Common myeloid progenitor, CD34-positive (primary cell): ENCODE data around the gene BLOC1S4.

Experiments
- CTCF ChIA-PET: fragments of 350-600 bp; sonication (Branson Sonifier 250); formaldehyde crosslinking; loops from one replicate; lab custom pipeline; 2021; ENCODE audit warnings: antibody characterized with exemption; lab: Charles Lee
- POLR2A ChIA-PET: fragments of 350-600 bp; sonication (Branson Sonifier 250); formaldehyde crosslinking; loops from one replicate; lab custom pipeline; 2021; ENCODE audit warnings: antibody characterized with exemption; lab: Charles Lee
- DNase-seq, 3 donors: peaks; one replicate each; pipeline versions ENCODE4 v3.0.0 to v3.0.0-alpha.2; 2013
- H3K27ac ChIP-seq, 2 experiments: 1 replicate in 1 of 2; 2 replicates in 1 of 2; pipeline ENCODE4 v1.7.0; 2013; ENCODE audit warnings: inconsistent platforms in 2 of 2, low read length in 2 of 2, mild to moderate bottlenecking in 2 of 2, low read depth in 1 of 2, moderate library complexity in 1 of 2; ENCODE audit not compliant: severe bottlenecking in 2 of 2, insufficient read depth in 1 of 2, poor library complexity in 1 of 2
- H3K27me3 ChIP-seq, 5 experiments: replicated peaks in 2 of 5; 1 replicate in 3 of 5; 2 replicates in 2 of 5; pipeline versions ENCODE4 v1.6.1 to v1.7.0; 2013; ENCODE audit warnings: low read length in 4 of 5, mild to moderate bottlenecking in 2 of 5, moderate library complexity in 2 of 5, inconsistent platforms in 1 of 5; ENCODE audit not compliant: insufficient read depth in 5 of 5, control insufficient read depth in 4 of 5
- H3K36me3 ChIP-seq, 4 experiments: 1 replicate in 2 of 4; 2 replicates in 2 of 4; pipeline versions ENCODE4 v1.6.1 to v1.7.0; 2013; ENCODE audit warnings: low read length in 3 of 4, control low read depth in 1 of 4, mild to moderate bottlenecking in 1 of 4; ENCODE audit not compliant: control insufficient read depth in 4 of 4, insufficient read depth in 4 of 4
- H3K4me1 ChIP-seq, 4 experiments: 1 replicate in 3 of 4; 2 replicates in 1 of 4; pipeline versions ENCODE4 v1.6.1 to v1.7.1; 2013; ENCODE audit warnings: low read length in 3 of 4, mild to moderate bottlenecking in 3 of 4, control low read depth in 1 of 4, inconsistent platforms in 1 of 4, moderate library complexity in 1 of 4; ENCODE audit not compliant: control insufficient read depth in 4 of 4, insufficient read depth in 4 of 4; ENCODE audit errors: control extremely low read depth in 1 of 4
- H3K4me3 ChIP-seq, 7 experiments: 1 replicate in 4 of 7; 2 replicates in 3 of 7; pipeline versions ENCODE4 v1.5.1 to v1.7.0; 2013; ENCODE audit warnings: mild to moderate bottlenecking in 7 of 7, low read length in 6 of 7, moderate library complexity in 6 of 7, inconsistent platforms in 2 of 7, low read depth in 2 of 7, control low read depth in 1 of 7; ENCODE audit not compliant: insufficient read depth in 4 of 7, control insufficient read depth in 1 of 7; ENCODE audit errors: extremely low read depth in 1 of 7
- H3K9me3 ChIP-seq, 5 experiments: 1 replicate in 4 of 5; 2 replicates in 1 of 5; pipeline versions ENCODE4 v1.6.1 to v1.7.1; 2013; ENCODE audit warnings: low read length in 4 of 5, mild to moderate bottlenecking in 2 of 5, inconsistent platforms in 1 of 5, low read depth in 1 of 5, moderate library complexity in 1 of 5; ENCODE audit not compliant: control insufficient read depth in 4 of 5, insufficient read depth in 2 of 5; ENCODE audit errors: control extremely low read depth in 1 of 5
- WGBS: methylation state at CpG from one replicate; pipeline ENCODE4 v1.1.5; 2013; ENCODE audit not compliant: insufficient coverage; 5-methylcytosine and 5-hydroxymethylcytosine counted together

The BLOC1S4 gene

DNA sequence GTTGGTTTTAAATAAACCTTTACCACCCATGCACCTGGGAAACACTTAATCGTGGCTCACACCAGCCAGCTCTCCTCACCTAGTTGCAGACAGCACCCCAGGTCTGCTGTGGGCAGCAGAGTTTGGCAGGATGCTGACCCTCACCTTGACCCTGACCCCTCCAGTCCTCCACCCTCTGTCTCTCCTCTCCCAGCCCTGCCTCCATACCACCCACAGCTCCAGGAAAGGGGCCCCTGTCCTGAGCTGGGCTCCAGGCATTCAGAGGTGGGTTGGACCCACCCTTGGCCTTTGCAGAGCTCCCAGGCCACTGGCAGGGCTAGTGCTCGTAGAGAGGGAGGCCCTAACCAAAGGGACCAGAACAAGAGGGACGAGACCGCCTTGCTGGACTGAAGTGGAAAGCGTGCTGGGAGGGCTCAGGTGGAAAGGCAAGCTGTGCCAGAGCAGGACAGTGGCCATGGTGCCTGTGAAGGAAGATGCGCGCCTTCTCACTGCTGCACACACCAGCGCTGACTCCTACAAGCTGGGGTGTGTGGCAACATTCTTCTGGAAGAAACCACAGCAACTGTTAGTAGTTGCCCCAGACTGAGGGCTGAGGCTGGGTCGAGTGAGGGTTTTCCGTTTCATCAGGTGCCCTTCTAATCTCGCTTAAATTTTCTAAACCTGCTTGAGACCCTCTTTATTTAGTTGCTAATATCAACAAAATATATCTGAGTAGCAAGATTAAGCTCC is 32.9 kb upstream of the BLOC1S4 start:
- Histone ChIP-seq H3K36me3 (peaks cover 0 to 18% (median 6%) of the 10 kb centered on the region in 4 experiments), H3K9me3 (peaks cover 0 to 6% (median 5%) of the 10 kb centered on the region in 5 experiments), H3K27ac (no peak overlapping the region), H3K4me3 (no peak overlapping the region), H3K27me3 (no peaks in the 10 kb centered on the region), H3K4me1 (peaks cover 0 to 9% (median 0%) of the 10 kb centered on the region in 4 experiments)
- POLR2A ChIA-PET = no interaction called here
- DNase-seq = no peak
- WGBS = 100% methylated on average over 2 of the region's 11 CpGs
- CTCF ChIA-PET = interaction anchor here (0.6 to 3.2 kb wide), 3 partner anchors 8 to 29 kb away, joined by 3 to 13 read pairs (median 10); no protein-coding TSS in a partner anchor

- Histone ChIP-seq H3K27me3 (no peaks in the 10 kb centered on the region), H3K4me3 (no peak overlapping the region), H3K27ac (no peak overlapping the region), H3K9me3 (peaks cover 0 to 6% (median 3%) of the 10 kb centered on the region in 5 experiments), H3K4me1 (peaks cover 0 to 26% (median 14%) of the 10 kb centered on the region in 4 experiments), H3K36me3 (peaks cover 0 to 8% (median 3%) of the 10 kb centered on the region in 4 experiments)
- ChIA-PET POLR2A (no interaction called here), CTCF (interaction anchor here (2.4 kb wide), 1 partner anchor 9 kb away, joined by 13 read pairs; no protein-coding TSS in a partner anchor)
- DNase-seq = no peak
- 100% methylated on average over 9 of the region's 11 CpGs for WGBS
Measured at GRCh38 chr4:6684656-6685055, 31.3 kb upstream of the BLOC1S4 start.

DNA sequence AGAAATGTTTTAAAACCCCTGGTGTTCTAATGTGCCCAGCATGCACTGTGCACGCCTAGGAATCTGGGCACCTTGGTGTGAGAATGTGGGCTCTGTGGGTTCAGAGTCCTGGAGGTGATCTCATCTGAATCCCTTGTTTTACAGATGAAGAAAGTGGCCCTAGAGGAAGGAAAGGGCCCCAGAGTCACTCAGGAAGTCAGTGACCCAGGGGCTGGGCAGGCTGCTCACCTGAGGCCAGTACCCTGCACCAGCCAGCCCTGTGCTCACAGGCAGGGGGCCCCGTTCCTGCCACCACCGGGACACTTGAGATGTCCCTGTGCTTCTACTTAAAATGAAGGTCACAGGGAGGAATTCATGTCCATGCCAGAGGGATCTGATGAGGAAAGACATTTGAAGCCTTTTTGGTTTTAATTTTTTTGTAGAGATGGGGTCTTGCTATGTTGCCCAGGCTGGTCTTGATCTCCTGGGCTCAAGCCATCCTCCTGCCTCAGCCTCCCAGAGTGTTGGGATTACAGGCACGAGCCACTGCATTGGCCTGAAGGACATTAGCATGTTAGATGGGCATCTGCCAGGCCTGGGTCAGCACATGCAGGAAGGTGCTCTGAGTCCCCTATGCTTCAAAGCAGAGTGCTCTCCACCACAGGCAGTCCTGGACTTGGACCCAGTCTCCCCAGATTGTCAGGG is 29.7 kb upstream of the BLOC1S4 start:
- 97% methylated on average over 4 of the region's 4 CpGs for WGBS
- no peak overlapping the region for H3K27ac ChIP-seq

GRCh38 chr4:6687947-6688878 is 27.8 kb upstream of the BLOC1S4 start:
- H3K9me3 ChIP-seq = peaks cover 0 to 5% (median 0%) of the 10 kb centered on the region in 5 experiments
- H3K27ac ChIP-seq = peak overlapping the region in 1 of 2 experiments; percentile 38
- H3K4me3 ChIP-seq = no peak overlapping the region
- no peaks in the 10 kb centered on the region for H3K27me3 ChIP-seq
- peaks cover 0 to 47% (median 26%) of the 10 kb centered on the region in 4 experiments for H3K4me1 ChIP-seq
- ChIA-PET CTCF (interaction anchor here (1.2 to 1.7 kb wide), 5 partner anchors 12 to 25 kb away, joined by 3 to 6 read pairs (median 4); partner anchors contain the start of gene MRFAP1L1), POLR2A (no interaction called here)
- H3K36me3 ChIP-seq = no peaks in the 10 kb centered on the region
- 89% methylated on average over 19 of the region's 24 CpGs for WGBS
- no peak for DNase-seq

More for the DNA sequence above, 29.7 kb upstream of the BLOC1S4 start:
- ChIA-PET CTCF (interaction anchor here (0.9 to 1.6 kb wide), 3 partner anchors 13 to 31 kb away, joined by 3 to 5 read pairs (median 4); no protein-coding TSS in a partner anchor), POLR2A (interaction anchor here (1.2 kb wide), 1 partner anchor 12 kb away, joined by 4 read pairs; a partner anchor contains a TSS)
- H3K4me3 ChIP-seq = no peak overlapping the region
- H3K9me3 ChIP-seq = peaks cover 0 to 5% (median 0%) of the 10 kb centered on the region in 5 experiments
- no peaks in the 10 kb centered on the region for H3K27me3 ChIP-seq
- no peak for DNase-seq
- no peaks in the 10 kb centered on the region for H3K36me3 ChIP-seq
- peaks cover 0 to 41% (median 26%) of the 10 kb centered on the region in 4 experiments for H3K4me1 ChIP-seq

DNA sequence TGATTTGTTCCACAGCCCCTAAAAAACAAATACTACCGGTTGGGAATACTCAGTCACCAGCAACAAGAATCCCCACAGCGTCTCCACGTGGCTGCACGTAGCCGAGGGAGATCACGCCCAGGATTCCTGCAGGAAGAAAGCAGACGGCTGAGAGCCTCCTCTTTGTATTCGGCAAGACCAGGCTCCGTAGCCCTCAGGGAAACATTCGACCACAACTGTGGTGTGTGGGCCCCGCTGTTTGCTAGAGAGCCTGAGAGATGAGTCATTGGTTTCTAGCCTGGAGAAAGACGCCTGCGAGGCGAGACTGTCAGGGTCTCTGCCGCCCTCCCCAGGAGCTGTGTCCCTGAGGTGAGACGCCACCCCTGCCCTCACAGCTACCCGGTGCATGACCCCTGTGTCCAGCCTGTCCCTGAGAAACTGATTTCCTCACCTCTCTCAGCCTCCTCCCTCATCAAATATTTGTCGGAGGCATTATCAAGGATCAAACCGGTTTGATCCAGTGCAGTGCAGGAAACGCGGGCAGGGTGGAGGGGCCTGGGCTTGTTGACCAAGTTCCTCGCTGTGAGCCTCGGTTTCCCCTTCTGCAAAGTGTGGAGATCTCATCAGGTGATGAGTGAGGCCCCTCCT is 27.0 kb upstream of the BLOC1S4 start:
- Histone ChIP-seq H3K36me3 (no peaks in the 10 kb centered on the region), H3K9me3 (peaks cover 0 to 5% (median 0%) of the 10 kb centered on the region in 5 experiments), H3K4me1 (peaks cover 0 to 55% (median 26%) of the 10 kb centered on the region in 4 experiments), H3K4me3 (peak overlapping the region in 2 of 7 experiments; percentile 0 to 28), H3K27me3 (no peaks in the 10 kb centered on the region), H3K27ac (peak overlapping the region in 1 of 2 experiments; percentile 57)
- DNase-seq = peak; percentile 69 to 94 (median 91)
- WGBS = 17% methylated on average over 22 of the region's 23 CpGs
- POLR2A ChIA-PET = interaction anchor here (0.6 kb wide), 1 partner anchor 14 kb away, joined by 8 read pairs; no protein-coding TSS in a partner anchor
- CTCF ChIA-PET = interaction anchor here (0.8 to 2.5 kb wide), 7 partner anchors 8 to 73 kb away, joined by 3 to 14 read pairs (median 5); partner anchors contain the start of gene MRFAP1L1

DNA sequence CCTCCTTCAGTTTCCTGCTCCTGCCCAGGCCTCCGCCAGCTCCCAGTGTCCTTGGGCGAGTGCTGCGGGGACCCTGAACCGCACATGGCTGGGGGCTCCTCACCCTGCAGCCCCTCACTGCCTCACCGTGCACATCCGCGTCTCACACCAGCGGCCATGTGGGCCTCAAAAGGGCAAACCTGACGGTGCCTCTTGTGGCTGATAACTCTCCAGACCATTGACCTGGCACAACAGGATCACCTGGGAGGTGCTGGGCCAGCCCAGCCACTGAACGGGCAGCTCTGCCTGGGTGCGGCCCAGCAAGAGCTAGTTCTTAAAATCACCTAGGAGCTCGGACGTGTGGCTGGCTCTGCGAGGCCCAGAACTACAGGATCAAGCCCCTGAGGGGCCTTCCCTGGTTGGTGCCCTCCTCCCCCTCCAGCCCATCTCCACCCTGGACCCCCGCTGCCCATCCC is 26.4 kb upstream of the BLOC1S4 start:
- DNase-seq = no peak
- 91% methylated on average over 10 of the region's 15 CpGs for WGBS
- POLR2A ChIA-PET = interaction anchor here (0.6 kb wide), 1 partner anchor 15 kb away, joined by 8 read pairs; no protein-coding TSS in a partner anchor

More for the DNA sequence above, 26.4 kb upstream of the BLOC1S4 start:
- Histone ChIP-seq H3K4me1 (peaks cover 0 to 60% (median 27%) of the 10 kb centered on the region in 4 experiments), H3K4me3 (peak overlapping the region in 1 of 7 experiments; percentile 0), H3K27ac (no peak overlapping the region), H3K9me3 (peaks cover 0 to 5% (median 0%) of the 10 kb centered on the region in 5 experiments), H3K27me3 (no peaks in the 10 kb centered on the region), H3K36me3 (no peaks in the 10 kb centered on the region)
- CTCF ChIA-PET = interaction anchor here (0.8 to 2.5 kb wide), 9 partner anchors 9 to 185 kb away, joined by 3 to 14 read pairs (median 4); partner anchors contain the start of gene MRFAP1L1
